Measurements from ENCODE around the gene CHURC1.

DNA sequence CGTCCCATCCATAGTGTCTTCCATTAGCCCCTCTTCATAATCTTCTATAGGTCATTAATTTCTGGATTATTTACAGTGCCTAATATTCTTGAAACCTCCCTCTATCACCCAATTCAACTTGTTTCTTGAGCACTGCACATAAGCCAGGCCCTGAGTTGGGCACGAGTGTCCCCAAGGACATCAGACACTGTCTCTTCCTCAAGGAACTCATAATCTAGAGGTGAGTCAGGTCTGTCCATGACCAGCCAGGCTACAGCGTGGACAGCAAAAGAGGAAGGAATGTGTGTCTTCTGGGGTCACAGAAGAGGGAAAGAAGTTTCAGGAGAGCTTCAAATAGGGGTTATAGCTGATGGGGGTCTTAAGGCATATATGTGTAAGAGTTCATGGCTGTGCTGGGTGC, 47.1 kb upstream of the CHURC1 start:
- TF ChIP-seq TAF1 (IDR thresholded peaks at IDR 0.05; ENCODE audit: low read depth, low read length) (no peak), HDAC6 (IDR thresholded peaks at IDR 0.05; ENCODE audit: low read depth, low read length) (no peak), MAFK (IDR thresholded peaks at IDR 0.05; ENCODE audit: low read depth, low read length) (no peak)
